Measurements from ENCODE around the gene PITPNM2.
"Not testable (repeated sequence)": the region's sequence is repeated elsewhere in the genome, so short reads cannot be mapped to it uniquely, and the experiment has no call there.

Gene PITPNM2

DNA sequence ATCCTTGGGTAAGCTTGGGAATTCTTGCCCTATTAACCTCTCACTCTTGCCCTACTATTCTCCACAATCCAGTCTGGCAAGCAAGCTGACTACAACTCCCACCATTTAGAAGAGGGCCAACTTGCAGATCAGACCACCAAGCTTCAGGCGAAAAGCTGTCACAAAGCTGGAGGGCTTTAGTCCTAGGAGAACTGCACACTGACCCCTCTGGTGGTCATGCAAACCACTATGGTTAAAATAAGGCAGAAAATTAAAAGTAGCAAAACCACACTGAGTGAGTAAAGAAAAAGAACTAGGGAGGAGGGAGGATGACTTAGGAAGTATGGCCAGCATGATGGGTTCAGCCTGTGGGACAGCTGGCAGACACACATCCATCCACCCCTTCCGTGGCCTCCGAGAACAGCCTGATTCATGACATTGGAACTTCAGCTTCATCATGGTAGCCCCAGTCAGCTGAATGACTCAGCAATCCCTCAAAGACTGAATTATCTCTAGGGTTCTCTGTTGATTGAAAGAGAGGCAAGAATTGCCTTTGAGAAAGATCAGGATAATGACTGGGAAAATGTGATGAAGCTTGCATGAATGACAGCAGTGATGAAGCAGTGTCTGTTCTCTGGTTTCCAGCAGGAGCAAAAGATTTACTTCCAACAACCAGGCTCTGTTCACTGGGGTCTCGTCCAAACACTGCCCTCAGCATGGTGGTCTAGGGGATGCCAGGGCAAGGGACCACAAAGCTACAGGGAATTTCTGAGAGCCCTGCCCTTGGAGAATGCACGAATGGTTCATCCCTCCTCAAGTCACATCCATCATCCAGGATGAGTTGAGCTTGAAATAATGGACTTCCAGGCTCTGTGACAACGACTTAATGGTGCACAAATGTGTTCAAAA lies 24.4 kb downstream of the PITPNM2 start:
- FAIRE-seq (no peak), DNase-seq (ENCODE audit: extremely low spot score, insufficient read length, low read depth) (no peak)

GRCh38 chr12:123122626-123123025 lies 28.3 kb downstream of the PITPNM2 start:
- FAIRE-seq = no peak
- DNase-seq (ENCODE audit: extremely low spot score, insufficient read length, low read depth) = no peak

GRCh38 chr12:123121670-123122069 lies 29.2 kb downstream of the PITPNM2 start:
- FAIRE-seq (no peak), DNase-seq (ENCODE audit: extremely low spot score, insufficient read length, low read depth) (no peak)

DNA sequence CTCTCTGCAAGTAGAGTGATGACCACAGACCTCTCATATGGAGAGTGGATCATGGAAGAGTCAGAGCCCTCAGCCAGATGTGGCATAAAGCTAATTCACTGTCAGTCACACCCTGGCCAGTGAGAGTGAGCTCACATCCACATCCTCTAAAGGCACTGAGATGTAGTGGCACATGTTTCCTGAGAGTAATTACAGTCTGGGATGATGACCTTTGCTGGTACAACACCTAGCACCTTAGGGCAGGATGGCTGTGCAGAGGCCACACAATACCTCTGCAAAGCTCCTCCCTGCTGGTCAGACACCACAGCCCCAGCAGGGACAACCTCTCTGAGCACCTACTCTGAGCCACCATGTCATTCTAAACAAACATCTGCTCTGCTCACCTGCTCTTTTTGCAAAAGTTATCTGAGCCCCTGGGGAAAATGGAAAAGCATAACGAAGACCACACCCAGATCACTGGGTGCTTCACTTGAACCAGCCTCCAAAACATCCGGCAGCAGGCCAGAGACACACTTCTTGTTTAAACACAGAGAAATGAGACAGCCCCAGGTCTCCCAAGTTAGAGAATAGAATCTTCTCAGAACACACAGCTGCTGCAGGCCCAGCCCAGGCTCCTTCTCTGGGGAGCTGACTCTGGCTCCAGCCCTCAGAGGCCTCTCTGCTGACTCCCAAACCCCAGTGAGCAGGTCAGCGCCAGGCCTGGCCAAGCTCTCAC lies 30.3 kb downstream of the PITPNM2 start:
- FAIRE-seq = no peak
- no peak for DNase-seq (ENCODE audit: extremely low spot score, insufficient read length, low read depth)

GRCh38 chr12:123119808-123120207 lies 31.1 kb downstream of the PITPNM2 start:
- FAIRE-seq (peak; percentile 84), DNase-seq (ENCODE audit: extremely low spot score, insufficient read length, low read depth) (peak; percentile 59)

DNA sequence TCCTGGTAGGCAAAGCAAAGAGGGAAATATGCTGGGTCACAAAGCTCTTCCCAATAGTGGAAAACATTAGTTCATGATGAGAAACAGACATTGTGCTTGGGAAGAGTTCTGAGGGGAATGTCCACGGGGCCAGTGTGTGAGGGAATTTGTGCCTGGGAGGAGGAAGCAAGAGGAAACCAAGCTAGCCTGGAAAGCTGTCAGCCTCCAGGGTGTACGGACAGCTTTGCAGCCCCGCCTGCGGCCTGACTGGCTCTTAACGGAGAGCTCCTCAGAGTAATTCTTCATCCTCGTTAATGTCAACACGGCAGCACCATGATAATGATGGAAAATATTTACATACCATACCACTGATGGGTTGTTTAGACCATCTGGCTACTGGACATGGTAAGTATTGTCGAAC lies 32.4 kb downstream of the PITPNM2 start:
- DNase-seq (ENCODE audit: extremely low spot score, insufficient read length, low read depth) (no peak), FAIRE-seq (no peak)

- FAIRE-seq = no peak
- DNase-seq (ENCODE audit: extremely low spot score, insufficient read length, low read depth) = no peak
Measured at GRCh38 chr12:123115409-123116121, 35.3 kb downstream of the PITPNM2 start.

GRCh38 chr12:123114304-123115083 lies 36.4 kb downstream of the PITPNM2 start:
- DNase-seq (ENCODE audit: extremely low spot score, insufficient read length, low read depth) = no peak
- no peak for FAIRE-seq

- FAIRE-seq (no peak), DNase-seq (ENCODE audit: extremely low spot score, insufficient read length, low read depth) (no peak)
Measured at GRCh38 chr12:123113026-123113425, 37.9 kb downstream of the PITPNM2 start.

DNA sequence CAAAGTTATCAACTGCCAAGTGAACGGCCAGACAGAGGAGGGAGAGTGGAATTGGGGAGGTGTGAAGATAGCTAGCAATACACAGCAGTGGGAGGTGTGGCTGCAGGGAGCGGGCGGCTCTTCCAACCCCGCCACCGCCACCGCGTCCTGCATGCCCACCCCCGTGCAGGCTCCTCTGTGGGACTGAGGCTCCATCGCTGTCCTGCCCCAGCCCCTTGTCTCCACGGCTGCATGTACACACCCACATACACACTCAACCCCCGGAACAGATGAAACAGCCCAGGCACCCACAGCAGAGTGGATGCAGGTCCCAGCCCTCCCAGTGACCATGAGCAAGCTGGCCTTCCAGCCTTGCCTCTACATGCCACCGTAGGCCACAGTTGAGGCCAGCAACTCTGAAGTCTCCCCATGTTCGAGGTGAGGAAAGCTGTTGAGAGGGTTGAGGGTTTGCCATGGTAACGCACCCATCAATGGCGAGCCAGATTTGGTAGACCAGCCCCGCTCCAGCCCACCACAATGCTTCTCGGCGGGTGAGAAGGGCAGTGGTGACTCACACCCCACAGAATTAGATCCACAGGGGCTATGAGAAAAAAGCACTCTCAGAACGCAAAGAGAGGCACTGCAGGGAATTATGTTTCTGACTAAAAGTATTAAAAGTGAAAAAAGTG lies 39.3 kb downstream of the PITPNM2 start:
- FAIRE-seq = no peak

GRCh38 chr12:123109319-123109772 lies 41.5 kb downstream of the PITPNM2 start:
- DNase-seq (ENCODE audit: extremely low spot score, insufficient read length, low read depth) (no peak), FAIRE-seq (no peak)

More for the DNA sequence above, 39.3 kb downstream of the PITPNM2 start:
- DNase-seq (ENCODE audit: extremely low spot score, insufficient read length, low read depth) = no peak

DNA sequence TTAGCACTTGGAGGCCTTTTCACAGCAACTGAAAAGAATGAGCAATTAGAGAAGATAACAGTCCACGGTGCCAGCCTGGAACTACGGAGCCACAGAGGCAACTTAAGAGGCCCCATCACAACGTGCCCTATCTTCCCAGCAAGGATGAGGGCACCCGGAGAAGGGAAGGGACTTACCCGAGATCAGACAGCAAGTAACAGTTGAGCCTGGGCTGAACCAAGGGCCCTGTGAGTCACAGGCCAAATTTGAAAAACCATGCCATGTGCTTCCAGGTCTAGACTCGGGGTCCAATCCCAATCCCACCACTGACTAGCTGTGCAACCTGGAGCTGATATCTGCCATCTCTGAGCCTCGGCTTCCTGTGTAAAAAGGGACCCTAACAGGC lies 42.2 kb downstream of the PITPNM2 start:
- DNase-seq (ENCODE audit: extremely low spot score, insufficient read length, low read depth) = no peak
- FAIRE-seq = no peak

DNA sequence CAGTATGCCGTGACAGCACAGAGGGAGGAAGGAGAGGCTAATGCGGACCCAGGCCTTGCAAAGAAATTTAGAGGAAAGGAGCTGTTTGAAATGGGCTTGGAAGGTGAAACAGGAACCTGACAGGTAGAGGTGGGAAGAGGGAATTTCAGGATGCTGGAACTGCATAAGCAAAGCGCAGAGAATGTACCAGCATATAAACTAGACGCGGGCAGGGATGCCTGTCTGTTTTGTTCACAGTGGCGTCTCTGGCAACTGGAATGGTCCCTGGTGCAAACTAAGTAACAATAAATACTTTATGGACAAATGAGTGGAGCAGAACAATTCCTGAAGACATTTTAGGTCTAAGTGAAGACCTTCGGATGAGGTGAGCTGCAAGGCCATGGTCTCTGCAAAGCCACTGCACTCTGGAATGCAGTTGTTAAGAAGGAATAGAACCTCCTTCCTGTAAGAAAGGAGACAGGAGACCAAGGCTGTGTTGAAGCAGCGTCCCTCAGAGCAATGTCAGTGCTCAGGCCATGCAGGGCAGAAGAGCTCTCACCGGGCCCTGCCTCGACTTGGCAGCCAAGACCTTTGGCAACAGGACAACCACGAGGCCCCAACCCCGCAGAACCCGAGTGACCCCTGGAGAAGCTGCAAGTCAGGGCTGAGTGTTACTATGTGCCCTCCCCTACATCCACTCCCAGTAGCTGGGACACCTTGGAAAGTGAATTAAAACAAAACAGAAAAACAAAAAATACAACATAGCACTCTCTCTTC lies 42.8 kb downstream of the PITPNM2 start:
- DNase-seq (ENCODE audit: extremely low spot score, insufficient read length, low read depth) (no peak), FAIRE-seq (no peak)

DNA sequence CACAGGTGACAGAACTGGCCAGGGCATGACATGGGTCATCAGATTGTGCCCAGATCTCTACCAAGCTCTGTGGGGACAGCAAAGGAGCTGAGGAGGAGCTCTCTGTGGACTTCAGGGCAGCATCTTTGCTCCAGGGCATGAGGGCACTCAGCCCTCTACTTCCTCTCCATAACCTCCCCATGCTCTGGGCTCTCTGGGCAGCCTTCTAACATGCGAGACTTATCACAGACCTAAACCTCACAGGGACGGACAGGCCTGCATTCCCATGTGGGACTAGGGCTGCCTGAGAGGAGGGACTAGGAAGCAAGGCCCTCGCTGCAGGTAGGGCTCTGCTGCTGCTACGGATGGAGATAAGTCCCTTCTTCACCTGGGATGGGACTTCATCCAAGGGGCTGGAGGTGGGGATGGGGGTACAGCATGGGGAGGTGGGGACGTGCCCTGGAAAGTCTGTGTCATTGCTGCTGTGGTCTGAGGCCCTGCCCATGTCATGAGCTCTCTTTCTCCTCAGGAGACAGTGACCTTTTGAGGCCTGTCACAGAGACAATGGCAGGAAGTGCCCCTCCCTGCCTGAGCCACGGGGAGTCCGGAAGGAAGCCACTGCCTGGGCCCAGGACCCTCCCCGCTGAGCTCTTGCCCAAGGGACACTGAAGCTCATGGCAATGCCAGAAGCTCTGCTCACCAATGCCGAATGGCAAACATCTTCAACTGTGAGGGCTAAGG lies 44.1 kb downstream of the PITPNM2 start:
- DNase-seq (ENCODE audit: extremely low spot score, insufficient read length, low read depth) (peak; percentile 28), FAIRE-seq (peak; percentile 41)

DNA sequence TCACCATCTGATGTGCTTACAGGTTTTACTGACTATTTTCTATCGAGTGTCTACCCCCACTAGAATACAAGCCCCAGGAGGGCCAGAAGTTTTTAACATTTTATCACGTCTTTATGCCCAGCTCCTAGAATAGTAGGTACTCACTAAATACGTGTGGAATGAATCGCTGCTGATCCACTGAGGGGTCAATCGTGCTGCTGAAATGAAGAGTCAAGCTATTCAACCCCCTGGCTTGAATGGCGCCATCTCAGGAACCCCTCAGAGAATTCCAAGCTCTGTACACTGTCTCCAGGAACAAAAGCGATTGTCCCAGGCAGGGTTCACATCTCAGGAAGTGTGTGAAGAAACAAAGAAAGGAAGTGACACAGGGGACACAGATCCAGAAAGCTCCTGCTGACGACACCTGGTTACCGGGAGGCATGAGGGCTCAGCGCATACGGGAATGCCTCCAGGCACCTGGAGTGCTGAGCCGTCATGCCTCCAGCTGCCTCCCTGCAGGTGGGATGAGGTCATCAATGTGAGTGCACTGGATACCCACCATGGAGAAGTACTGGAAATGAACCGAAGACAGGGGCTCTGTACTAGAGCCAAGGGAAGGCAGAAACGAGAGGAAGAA lies 45.6 kb downstream of the PITPNM2 start:
- DNase-seq (ENCODE audit: extremely low spot score, insufficient read length, low read depth) = no peak

GRCh38 chr12:123104809-123105208 lies 46.1 kb downstream of the PITPNM2 start:
- FAIRE-seq = no peak
- no peak for DNase-seq (ENCODE audit: extremely low spot score, insufficient read length, low read depth)

More for the DNA sequence above, 45.6 kb downstream of the PITPNM2 start:
- FAIRE-seq = no peak

DNA sequence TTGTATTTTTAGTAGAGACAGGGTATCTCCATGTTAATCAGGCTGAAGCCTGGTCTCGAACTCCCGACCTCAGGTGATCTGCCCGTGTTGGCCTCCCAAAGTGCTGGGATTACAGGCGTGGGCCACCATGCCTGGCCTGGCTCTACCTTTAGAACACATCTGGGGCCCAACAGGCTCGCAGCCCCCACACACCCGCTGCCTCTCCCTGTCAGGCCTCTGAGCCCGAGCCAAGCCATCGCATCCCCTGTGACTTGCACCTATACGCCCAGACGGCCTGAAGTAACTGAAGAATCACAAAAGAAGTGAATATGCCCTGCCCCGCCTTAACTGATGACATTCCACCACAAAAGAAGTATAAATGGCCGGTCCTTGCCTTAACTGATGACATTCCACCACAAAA lies 46.8 kb downstream of the PITPNM2 start:
- not testable (repeated sequence) for FAIRE-seq; DNase-seq (ENCODE audit: extremely low spot score, insufficient read length, low read depth)
